Upper lobe of right lung (tissue), 1 donor: Measurements from ENCODE around the gene FAM241A. TPM values are rescaled to one million over a fixed set of nuclear protein-coding genes. Genes with fewer than 3 reads are reported as not detected.
"Not testable (repeated sequence)": the region's sequence is repeated elsewhere in the genome, so short reads cannot be mapped to it uniquely, and the experiment has no call there.

Experiments used
- ATAC-seq: fragments of 200-7000 bp; cut with Tn5 transposase; one replicate; pipeline ENCODE4 v1.9.1; 2020; ENCODE audit warnings: mild to moderate bottlenecking, moderate library complexity
- DNase-seq: peaks from one replicate; pipeline ENCODE4 v3.0.0-alpha.2; 2020
- H3K27ac ChIP-seq: fragments of 200-600 bp; one replicate; pipeline ENCODE4 v1.8.0; 2022
- H3K27me3 ChIP-seq: fragments of 200-600 bp; one replicate; pipeline ENCODE4 v1.8.0; 2022; ENCODE audit warnings: mild to moderate bottlenecking
- H3K36me3 ChIP-seq: fragments of 200-600 bp; one replicate; pipeline ENCODE4 v1.8.0; 2022
- H3K4me1 ChIP-seq: fragments of 200-600 bp; one replicate; pipeline ENCODE4 v1.8.0; 2022
- H3K4me3 ChIP-seq: fragments of 200-600 bp; one replicate; pipeline ENCODE4 v1.8.0; 2022; ENCODE audit warnings: mild to moderate bottlenecking
- H3K9me3 ChIP-seq: fragments of 200-600 bp; one replicate; pipeline ENCODE4 v1.8.0; 2022
- intact Hi-C: fragments of 100-400 bp; cut with DNase I; formaldehyde crosslinking; loops from one replicate; pipeline ENCODE4 v1.11.0; 2022
- total RNA-seq: library from RNA; stranded (reverse); fragmentation: NEBNext Ultra II Directional; extraction: Animal tissue kit (Norgen Biotek cat#: 25700); gene quantifications from one replicate; pipeline ENCODE4 v1.2.1, GENCODE V29; 2021
- TF ChIP-seq, protein P1 (sequence below): fragments of 200-600 bp; IDR thresholded peaks from one replicate; pipeline ENCODE4 v1.8.0; 2022; ENCODE audit warnings: antibody characterized with exemption
- donor health status: DM: no; HTN: yes; CAD: no; lungs with severe emphysema.

The FAM241A gene
- total RNA-seq, 1 donor from 2014 or later, result 6.3 TPM

DNA sequence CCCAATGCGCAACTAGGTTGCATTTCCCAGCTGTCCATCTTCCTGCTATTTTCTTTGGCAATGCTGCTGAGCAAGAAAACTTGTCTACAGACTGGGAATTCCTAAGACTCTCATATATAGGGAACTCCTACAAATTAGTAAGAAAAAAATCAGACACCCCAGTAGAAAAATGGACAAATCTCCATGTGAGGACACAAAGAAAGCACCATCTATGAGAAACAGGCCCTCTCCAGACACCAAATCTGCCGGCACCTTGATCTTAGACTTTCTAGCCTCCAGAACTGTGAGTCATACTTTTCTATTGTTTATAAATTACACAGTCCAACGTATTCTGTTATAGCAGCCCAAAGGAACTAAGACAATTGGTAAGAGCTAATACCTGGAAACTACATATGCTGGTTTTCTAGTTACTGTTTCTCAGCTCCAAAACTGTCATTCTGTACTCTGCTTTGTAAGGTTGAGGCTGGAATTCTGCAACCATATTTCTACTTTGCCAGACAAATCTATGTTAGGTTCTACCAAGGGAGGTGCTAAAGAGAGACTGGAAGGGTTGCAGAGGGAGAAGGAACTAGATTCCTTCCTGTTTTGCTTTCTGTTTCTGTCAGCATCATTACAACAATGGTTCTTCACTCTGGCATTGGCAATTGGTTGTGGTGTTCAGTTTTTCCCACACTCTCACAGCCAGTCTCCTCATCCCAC lies 35.7 kb upstream of the FAM241A start:
- H3K9me3 ChIP-seq, result no peaks in the 10 kb centered on the region
- ATAC-seq (peak; percentile 81), DNase-seq (no peak)
- no peaks in the 10 kb centered on the region for H3K36me3 ChIP-seq
- peak overlapping the region; percentile 15 for H3K27ac ChIP-seq
- H3K4me1 ChIP-seq, result peaks cover 6% of the 10 kb centered on the region
- H3K4me3 ChIP-seq, result no peak overlapping the region
- H3K27me3 ChIP-seq, result no peaks in the 10 kb centered on the region
- TF ChIP-seq, protein P1, sequence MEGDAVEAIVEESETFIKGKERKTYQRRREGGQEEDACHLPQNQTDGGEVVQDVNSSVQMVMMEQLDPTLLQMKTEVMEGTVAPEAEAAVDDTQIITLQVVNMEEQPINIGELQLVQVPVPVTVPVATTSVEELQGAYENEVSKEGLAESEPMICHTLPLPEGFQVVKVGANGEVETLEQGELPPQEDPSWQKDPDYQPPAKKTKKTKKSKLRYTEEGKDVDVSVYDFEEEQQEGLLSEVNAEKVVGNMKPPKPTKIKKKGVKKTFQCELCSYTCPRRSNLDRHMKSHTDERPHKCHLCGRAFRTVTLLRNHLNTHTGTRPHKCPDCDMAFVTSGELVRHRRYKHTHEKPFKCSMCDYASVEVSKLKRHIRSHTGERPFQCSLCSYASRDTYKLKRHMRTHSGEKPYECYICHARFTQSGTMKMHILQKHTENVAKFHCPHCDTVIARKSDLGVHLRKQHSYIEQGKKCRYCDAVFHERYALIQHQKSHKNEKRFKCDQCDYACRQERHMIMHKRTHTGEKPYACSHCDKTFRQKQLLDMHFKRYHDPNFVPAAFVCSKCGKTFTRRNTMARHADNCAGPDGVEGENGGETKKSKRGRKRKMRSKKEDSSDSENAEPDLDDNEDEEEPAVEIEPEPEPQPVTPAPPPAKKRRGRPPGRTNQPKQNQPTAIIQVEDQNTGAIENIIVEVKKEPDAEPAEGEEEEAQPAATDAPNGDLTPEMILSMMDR, result no peak
- intact Hi-C loops, result loop anchor here (10.0 kb wide), 1 partner anchor 125 kb away; the partner anchor contains the start of gene AP1AR

DNA sequence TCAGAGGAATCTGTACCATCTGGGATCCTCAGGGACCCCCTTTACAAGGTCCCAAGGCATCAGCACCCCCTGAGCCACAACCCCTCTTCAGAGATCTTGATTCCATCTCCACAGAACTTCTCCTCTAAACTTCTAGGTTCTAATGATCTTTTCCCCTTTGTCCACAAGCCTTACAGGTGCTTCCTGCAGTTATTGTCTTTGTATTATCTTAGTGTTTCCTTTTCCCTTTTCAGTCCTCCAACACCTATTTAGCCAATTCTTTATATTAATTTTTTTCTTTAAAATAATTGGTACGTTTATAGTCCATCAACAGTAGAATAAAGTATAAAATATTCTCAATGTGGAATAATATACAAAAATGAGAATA lies 35.2 kb upstream of the FAM241A start:
- DNase-seq (no peak), ATAC-seq (no peak)
- no peaks in the 10 kb centered on the region for H3K36me3 ChIP-seq
- H3K27me3 ChIP-seq, result no peaks in the 10 kb centered on the region
- no peaks in the 10 kb centered on the region for H3K9me3 ChIP-seq
- intact Hi-C loops, result no loop called here
- TF ChIP-seq, protein P1, result no peak
- H3K4me3 ChIP-seq, result no peak overlapping the region
- peak overlapping the region; percentile 15 for H3K27ac ChIP-seq
- peaks cover 6% of the 10 kb centered on the region for H3K4me1 ChIP-seq

DNA sequence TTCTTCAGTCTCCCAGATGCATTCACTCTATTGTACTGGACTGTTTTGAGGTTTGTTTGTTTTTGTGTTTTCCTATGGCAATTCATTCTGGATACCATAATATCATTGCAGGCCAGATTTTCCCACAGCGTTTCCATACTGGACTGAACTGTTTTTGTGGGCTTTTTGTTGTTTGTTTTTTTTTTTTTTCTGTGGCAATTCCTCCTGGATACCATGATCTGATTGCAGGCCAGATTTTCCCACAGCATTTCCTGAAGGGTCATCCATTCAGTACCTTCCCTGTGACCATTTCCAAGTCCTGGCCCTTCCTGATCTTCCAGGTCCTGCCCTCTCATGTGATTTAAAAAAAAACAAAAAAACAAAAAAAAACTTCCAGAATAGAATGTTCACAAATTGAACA lies 33.9 kb upstream of the FAM241A start:
- TF ChIP-seq, protein P1, result no peak
- no peaks in the 10 kb centered on the region for H3K27me3 ChIP-seq
- intact Hi-C loops, result no loop called here
- no peaks in the 10 kb centered on the region for H3K36me3 ChIP-seq
- ATAC-seq (no peak), DNase-seq (no peak)
- no peak overlapping the region for H3K4me3 ChIP-seq
- H3K27ac ChIP-seq, result no peak overlapping the region
- peaks cover 6% of the 10 kb centered on the region for H3K4me1 ChIP-seq
- H3K9me3 ChIP-seq, result no peaks in the 10 kb centered on the region

DNA sequence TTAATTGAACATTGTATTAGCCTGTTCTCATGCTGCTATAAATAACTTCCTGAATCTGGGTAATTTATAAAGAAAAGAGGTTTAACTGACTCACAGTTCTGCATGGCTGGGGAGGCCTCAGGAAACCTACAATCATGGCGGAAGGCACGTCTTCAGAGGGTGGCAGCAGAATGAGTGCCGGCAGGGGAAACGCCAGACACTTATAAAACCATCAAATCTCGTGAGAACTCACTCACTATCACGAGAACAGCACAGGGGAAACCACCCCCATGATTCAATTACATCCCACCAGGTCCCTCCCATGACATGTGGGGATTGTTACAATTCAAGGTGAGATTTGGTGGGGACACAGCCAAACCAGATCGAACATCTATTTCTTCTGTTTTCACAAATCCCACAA lies 33.2 kb upstream of the FAM241A start:
- ATAC-seq, H3K9me3 ChIP-seq, H3K4me3 ChIP-seq, H3K27ac ChIP-seq, H3K27me3 ChIP-seq, H3K4me1 ChIP-seq, DNase-seq, intact Hi-C loops, H3K36me3 ChIP-seq: not testable (repeated sequence)

DNA sequence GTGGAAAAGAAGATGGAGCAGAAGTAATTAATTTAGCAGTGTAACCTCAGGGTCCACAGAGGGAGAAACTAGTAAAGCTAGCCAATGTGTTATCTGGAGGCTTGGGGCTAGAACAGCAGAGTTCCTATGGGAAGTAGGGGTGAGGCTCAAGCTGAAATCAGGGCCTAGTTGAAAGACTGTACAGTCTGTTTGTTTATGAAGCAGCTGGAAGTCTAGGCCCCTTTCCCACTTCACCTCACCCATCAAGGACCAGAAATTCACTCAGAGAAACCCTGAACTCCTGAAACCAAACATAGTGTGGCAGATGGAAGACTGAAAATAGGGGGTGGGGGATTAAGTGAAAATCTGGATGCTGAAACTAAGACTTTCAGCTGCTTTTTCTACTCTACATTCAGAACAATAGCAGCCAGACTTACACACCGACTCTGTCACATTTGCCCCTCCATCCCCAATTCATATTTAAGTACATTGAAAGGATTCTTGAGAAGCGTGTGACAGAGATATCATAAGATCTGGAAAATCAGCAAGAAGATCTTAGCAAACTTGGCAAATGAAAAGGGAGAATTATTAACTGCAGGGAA lies 32.6 kb upstream of the FAM241A start:
- Histone ChIP-seq H3K27ac (no peak overlapping the region), H3K4me1 (peaks cover 6% of the 10 kb centered on the region)
- intact Hi-C loops, result no loop called here

DNA sequence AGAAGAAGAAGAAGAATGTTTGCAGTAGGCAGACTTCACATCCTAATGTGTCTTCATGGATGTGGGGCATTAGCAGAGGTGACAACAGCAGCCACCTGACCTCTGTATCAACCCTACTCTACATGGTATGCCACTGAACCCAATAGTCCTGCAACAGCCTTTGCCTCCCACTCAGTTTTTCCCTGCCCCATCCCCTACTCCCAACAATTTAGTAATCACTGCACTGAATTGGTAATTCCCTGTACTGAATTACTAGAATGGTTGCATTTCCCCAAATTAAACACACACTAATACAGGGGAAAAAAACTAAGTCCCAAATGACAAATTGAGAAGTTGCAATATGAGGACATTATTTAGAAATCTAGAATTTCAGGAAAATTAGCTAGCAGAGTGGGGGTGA lies 31.4 kb upstream of the FAM241A start:
- Histone ChIP-seq H3K27me3 (no peaks in the 10 kb centered on the region), H3K36me3 (no peaks in the 10 kb centered on the region), H3K27ac (no peak overlapping the region), H3K4me3 (no peak overlapping the region), H3K4me1 (peaks cover 6% of the 10 kb centered on the region), H3K9me3 (no peaks in the 10 kb centered on the region)
- DNase-seq (no peak), ATAC-seq (peak; percentile 56)
- TF ChIP-seq, protein P1, result no peak
- intact Hi-C loops, result no loop called here

More for the DNA sequence above, 32.6 kb upstream of the FAM241A start:
- no peak for DNase-seq
- H3K36me3 ChIP-seq, result no peaks in the 10 kb centered on the region
- TF ChIP-seq, protein P1, result no peak
- no peaks in the 10 kb centered on the region for H3K27me3 ChIP-seq
- H3K9me3 ChIP-seq, result no peaks in the 10 kb centered on the region
- ATAC-seq, result peak; percentile 24
- no peak overlapping the region for H3K4me3 ChIP-seq
